Effector CD4-positive, alpha-beta T cell (primary cell): ENCODE measurements around the gene STX2.
"Not testable (repeated sequence)": the region's sequence is repeated elsewhere in the genome, so short reads cannot be mapped to it uniquely, and the experiment has no call there.

Experiments
- DNase-seq: peaks from one replicate; pipeline ENCODE4 v3.0.0-alpha.2; 2020

The STX2 gene

DNA sequence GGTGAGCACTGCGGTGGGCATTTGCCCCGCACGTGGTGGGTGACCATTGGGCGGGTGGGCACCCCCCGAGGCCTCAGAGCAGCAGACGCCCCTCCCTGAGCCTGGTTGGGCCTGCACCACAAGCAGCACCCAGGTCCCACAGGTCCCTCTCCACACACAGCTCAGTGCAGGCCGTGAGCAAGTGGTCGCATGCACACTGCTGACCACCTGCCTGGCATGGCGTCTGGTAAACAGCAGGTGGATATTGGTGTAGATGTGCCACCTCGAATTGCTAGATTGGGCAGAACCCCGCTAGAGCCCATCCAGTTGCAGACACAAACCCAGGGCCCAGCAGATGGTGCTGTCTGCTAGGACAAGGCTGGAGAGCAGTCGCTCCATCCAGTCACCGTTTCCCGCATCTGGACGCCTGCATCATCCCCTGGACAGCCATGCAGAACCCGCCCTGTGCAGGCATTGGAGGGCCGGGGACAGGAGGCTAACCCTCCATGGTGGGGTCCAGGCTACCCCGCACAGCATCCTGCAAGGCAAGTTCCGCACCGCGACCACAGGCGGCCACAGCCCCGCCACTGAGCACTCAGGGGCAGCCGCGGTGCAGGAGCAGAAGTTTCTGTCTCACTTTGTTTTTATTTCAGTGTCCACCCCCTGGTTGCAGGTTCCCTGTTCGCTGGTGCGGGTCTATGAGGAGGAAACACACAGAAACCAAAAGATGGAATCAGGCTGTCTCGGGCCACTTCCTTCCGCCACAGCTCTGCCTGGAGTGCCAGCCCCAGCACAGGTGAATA, 77.3 kb downstream of the STX2 start:
- DNase-seq: peak; percentile 31

DNA sequence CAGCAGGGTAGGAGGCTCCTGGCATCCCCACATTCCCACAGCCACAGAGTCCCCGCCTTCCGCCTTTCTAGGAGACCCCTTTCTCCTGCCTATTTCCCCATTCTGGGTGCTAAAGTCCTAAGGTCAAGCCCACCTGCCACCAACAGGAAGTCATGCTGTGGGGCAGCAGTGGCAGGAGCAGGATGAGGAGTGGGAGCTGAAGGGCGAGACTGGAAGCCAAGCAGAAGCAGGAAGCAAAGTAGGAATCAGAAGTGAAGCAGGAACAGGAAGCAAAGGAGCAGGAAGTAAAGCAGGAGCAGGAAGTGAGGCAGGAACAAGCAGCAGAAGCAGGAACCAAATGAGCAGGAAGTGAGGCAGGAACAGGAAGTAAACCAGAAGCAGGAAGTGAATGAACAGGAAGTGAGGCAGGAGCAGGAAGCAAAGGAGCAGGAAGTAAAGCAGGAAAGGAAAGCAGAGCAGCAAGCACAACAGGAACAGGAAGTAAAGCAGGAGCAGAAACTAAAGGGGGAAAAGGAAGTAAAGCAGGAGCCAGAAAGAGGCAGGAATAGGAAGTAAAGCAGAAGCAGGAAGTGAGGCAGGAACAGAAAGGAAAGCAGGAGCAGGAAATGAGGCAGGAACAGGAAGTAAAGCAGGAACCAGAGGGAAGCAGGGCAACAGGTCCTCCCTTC, 84.7 kb downstream of the STX2 start:
- DNase-seq: no peak

DNA sequence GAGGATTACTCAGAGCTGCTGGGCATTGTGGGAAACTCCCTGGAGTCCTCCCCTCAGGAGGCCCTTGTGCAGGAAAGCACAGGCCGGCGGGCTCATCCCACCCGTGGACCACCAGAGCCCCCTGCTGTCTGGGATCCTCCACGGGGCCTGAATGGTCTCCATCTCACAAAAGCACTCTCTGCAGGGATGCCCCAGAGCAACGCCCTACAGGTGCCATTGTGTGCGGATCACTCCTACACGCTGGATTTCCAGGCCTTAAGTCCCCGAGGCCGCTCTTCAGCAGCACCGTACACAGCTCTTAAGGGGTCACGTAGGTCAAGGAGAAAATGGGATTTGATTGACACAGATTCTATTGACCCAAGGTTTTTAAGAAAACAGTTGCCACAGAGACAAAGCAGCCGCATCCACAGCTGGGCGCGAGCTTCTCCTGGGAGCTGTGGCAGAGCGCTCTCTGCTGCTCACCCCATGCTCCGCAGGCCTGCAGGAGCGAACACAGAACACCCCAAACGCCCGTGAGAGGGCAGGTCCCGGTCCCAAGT, 86.3 kb downstream of the STX2 start:
- DNase-seq: no peak

DNA sequence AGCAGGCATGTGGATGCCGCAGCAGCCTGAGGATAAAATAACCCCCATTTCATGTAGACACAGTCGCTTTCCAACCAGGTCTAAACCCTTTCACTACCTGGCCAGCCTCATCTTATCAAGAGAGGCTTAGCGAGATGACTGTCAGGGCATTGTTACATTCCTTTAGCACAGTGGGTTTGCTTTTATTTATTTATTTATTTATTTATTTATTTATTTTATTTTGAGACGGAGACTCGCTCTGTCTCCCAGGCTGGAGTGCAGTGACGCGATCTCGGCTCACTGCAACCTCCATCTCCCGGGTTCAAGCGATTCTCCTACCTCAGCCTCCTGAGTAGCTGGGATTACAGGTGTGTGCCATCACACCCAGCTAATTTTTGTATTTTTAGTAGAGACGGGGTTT, 87.0 kb downstream of the STX2 start:
- not testable (repeated sequence) for DNase-seq

DNA sequence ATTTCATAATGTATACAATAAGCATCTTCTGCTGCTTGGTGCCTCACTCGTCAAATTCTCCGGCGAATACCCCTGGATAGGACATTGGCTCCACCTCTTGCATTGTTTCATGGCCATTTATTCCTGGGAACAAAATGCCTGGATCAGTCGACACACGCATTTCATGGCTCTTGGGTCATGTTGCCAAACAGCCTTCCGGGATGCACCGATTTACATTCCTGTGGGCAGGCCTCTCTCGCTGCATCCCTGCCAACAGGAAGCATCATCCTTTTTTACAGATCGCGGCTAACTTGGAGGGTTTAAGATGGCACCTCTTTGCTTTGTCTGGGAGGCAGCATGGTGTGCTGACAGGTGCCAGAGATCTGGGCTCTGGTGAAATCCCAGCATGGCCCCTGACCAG, 90.3 kb downstream of the STX2 start:
- DNase-seq: no peak

DNA sequence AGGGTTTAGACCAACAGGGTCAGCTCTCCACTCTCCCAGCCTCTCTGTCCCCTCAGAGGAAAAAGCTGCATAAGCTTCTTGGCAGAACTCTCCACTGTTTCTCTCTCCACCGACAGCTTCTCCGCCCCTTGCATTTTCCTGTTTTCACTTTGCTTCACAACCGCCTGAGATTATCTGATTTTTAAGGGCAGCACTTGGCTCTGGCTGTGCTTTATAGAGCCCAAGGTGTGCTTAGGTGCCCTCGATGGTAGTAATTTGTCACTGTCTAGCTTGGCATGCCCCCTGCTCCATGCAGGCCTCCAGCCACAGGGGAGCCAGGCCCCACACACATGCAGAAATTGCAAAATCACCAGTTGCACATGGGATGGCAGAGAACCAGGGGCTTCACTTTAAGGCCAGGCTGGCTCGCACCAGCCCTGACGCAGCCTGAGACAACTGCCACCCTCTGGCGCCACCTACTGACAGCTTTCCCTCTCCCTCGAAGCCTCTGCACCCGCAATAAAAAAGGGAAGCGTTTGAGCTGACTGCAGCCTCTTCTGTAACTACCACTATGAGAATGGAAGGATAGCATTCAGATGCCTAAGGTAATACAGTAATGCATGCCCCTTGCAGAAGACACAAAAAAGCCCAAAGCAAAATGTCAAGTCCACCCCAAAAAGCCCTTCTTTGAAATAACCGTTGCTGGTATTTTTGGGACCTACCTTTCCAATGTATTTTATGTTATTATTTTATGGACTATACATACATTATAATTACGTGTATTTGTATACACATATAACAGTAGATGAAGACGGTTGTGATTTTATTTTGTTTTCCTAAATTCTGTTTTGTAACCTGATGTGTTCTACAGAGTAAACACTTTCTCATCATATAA, 90.9 kb downstream of the STX2 start:
- peak; percentile 55 for DNase-seq

DNA sequence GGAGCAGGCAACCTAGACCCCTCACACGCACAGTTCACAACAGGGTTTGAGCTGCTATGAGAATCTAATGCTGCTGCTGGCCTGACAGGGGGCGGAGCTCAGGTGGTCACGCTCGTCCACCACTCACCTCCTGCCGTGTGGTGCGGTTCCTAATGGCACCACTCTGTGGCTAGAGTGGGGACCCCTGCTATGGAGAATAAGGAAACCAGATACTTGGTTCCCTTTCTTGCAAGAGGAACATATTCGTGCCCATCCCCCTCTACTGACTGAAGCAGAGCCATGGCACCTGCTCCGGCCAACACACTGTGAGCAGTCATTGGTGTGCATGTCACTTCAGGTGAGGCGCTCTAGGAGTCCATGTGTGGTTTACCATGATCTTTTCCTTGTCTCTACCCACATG, 92.5 kb downstream of the STX2 start:
- no peak for DNase-seq

DNA sequence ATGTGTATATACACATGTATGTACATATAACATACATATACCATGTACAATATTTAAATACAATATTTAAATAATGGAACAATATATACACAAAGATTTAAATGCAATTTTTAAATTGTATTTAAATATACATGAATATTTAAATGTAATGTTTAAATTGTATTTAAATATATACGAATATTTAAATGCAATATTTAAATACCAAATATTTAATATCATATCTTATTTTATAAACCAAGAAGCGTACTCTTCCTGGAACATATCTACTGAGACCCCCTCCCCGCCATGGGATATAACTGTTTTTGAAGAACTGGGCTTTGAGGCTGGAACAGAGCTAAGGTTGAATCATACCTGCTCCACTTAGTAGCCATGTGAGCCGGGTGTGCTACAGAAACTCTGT, 93.1 kb downstream of the STX2 start:
- no peak for DNase-seq

DNA sequence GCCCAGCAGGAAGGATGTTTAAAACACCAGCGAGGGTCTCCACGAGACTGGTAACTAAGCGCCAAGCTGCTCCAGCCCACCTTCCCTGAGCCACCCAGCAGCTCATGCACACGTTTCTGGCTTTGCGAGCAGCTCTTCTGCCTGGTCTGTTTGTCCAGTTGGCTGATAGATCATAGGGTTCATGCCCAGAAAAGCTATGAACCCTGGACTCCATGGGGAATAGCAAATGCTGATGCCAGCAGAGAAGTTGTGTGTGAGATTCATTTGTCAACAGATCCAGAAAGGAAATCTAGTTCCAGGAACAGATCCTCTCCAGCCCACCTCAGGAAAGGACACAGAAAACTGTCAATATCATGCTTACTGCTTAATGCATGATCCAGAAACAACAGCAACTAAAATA, 94.8 kb downstream of the STX2 start:
- DNase-seq: no peak

DNA sequence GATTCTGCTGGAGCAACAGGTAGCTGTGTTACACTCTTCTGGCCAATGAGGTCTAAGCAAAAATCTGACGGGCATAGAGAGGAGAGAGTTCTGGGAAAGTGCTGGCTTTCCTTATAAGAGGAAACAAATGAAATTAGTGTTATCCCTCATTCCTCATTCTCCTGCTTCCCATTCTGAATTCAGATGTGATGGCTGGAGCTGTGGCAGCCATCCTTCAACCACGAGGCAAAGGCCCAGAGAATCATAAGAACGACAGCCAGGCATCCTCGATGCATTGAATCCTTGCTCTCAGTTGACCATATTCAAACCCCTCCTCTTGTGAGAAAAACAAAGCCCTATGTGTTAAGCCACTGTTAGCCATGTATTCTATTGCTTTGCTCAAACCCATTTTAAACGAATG, 95.4 kb downstream of the STX2 start:
- DNase-seq: no peak

DNA sequence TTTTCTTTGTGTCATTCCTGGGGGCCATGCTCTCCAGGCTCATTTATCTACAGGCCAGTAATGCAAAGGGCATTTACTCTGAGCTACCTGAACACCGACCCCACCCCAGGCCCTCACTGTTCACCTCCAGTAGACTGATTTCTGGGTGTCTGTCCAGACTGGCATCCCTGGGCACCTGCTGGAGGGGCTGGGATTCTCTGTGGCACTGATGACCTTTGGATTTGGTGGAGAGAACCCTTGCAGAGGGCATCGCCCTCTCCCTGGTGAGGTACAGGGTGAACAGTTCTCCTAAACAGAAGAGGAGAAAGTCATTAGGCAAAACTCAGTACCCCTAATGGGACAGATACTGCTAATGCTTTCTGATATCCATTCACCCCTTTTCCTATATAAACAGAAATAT, 95.9 kb downstream of the STX2 start:
- DNase-seq: no peak

DNA sequence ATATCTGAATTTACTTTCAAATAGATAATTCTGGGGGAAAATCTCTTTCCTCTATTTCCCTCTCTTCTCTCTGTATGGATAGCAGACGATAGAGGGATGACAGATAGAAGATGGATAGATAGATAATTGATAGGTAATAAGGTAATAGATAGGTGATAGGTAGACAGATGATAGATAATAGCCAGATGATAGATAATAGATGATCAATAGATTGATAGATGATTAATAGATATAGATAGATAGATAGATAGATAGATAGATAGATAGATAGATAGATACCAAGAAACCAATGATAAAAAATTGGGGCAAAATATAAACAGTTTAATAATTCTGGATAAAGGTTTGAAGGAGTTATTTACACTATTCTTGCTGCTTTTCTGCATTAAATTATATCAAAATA, 96.3 kb downstream of the STX2 start:
- DNase-seq: no peak

DNA sequence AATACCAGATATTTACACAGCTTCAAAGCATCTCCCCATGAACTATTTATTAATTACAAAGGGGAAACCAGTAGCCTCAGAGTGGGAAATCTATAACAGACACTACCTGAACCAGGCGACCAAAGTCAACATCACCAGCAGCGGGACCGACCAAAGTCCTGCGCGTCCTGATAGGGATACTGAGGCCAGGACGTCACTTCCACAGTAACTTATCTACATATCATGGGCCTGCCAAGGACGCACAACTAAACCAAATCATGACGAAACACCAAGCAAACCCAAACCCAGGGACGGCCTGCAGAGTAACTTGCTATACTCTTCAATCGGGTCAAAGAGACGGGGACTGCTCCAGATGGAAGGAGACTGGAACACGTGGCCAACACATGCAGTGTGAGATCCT, 96.9 kb downstream of the STX2 start:
- DNase-seq: no peak
